Activated CD8-positive, alpha-beta T cell treated with anti-CD3 and anti-CD28 coated beads, Interleukin-2, amount 10 ng/mL, durations not matched to agents 7 days and 5 days (primary cell): ENCODE measurements around the gene CASZ1. TPM values are rescaled to one million over a fixed set of nuclear protein-coding genes. Genes with fewer than 3 reads are reported as not detected.
A peak's percentile ranks its signal among the peaks of the same experiment; 100 is the strongest.

Source experiments
- ATAC-seq: fragments of 150-1000 bp; cut with Tn5 transposase; one replicate; pipeline ENCODE4 v1.10.0; 2021; ENCODE audit warnings: moderate library complexity
- CTCF ChIA-PET: fragments of 350-600 bp; sonication (Branson Sonifier 250); formaldehyde crosslinking; loops from one replicate; lab custom pipeline; 2021; ENCODE audit warnings: antibody characterized with exemption; lab: Charles Lee
- POLR2A ChIA-PET: fragments of 350-600 bp; sonication (Branson Sonifier 250); formaldehyde crosslinking; loops from one replicate; lab custom pipeline; 2021; ENCODE audit warnings: antibody characterized with exemption; lab: Charles Lee
- DNase-seq: peaks from one replicate; pipeline ENCODE4 v3.0.0-alpha.2; 2020
- H3K27ac Mint-ChIP-seq: one replicate; pipeline ENCODE4 v1.8.0; 2021; ENCODE audit warnings: mild to moderate bottlenecking, mixed read lengths
- H3K27me3 Mint-ChIP-seq: one replicate; pipeline ENCODE4 v1.8.0; 2021; ENCODE audit warnings: low read depth, mixed read lengths
- H3K36me3 Mint-ChIP-seq: one replicate; pipeline ENCODE4 v1.8.0; 2021; ENCODE audit warnings: low read depth, mixed read lengths
- H3K4me1 Mint-ChIP-seq: one replicate; pipeline ENCODE4 v1.8.0; 2021; ENCODE audit warnings: low read depth, mixed read lengths
- H3K4me3 Mint-ChIP-seq: one replicate; pipeline ENCODE4 v1.8.0; 2021; ENCODE audit warnings: mild to moderate bottlenecking, mixed read lengths
- H3K9me3 Mint-ChIP-seq: one replicate; pipeline ENCODE4 v1.8.0; 2022; ENCODE audit warnings: mixed read lengths; ENCODE audit not compliant: insufficient read depth
- total RNA-seq, 2 experiments: library from RNA; stranded (reverse); gene quantifications; one replicate each; pipeline ENCODE4 v1.2.3, GENCODE V29; 2021

The CASZ1 gene
- total RNA-seq, 2 experiments from 2014 or later: 9.9 to 10.2 TPM

DNA sequence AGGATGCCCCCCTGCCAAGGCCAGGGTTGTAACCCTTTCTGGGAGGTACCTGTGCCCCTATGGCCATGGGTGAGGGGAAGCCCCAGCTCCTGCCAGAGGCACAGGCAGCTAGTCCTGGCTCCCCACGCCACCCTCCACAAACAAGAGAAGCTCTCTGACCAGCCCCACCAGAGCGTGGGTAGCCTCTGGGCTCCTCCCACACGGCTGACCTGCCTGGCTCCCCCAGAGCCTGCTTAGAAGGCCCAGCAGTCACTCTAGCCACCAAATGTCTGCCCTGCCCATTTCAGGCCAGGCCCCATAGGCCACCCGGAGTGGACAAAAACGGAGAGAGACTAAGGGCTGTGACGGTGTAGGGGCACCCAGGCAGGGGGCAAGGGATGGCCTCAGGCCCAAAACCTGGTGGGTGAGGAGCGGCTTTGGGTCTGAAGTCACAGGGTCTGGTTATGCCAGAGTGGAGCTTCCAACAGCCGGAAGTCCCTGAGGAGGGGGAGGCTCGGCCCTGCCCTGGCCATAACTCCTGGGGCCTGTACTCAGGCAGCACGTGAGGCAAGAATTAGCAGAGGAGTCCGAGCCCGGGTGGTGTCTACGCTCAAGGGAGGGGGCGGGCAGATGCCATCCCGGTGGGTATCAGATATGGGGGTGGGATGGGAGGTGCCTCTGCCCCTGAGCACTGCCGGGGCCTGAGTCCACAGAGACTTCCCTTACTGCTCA, 155.4 kb downstream of the CASZ1 start:
- peaks cover 2% of the 10 kb centered on the region for H3K27me3 Mint-ChIP-seq
- no peaks in the 10 kb centered on the region for H3K9me3 Mint-ChIP-seq
- DNase-seq (no peak), ATAC-seq (no peak)
- no peak overlapping the region for H3K27ac Mint-ChIP-seq
- ChIA-PET POLR2A (no interaction called here), CTCF (no interaction called here)
- peaks cover 2% of the 10 kb centered on the region for H3K4me1 Mint-ChIP-seq
- no peaks in the 10 kb centered on the region for H3K36me3 Mint-ChIP-seq
- H3K4me3 Mint-ChIP-seq: no peak overlapping the region

DNA sequence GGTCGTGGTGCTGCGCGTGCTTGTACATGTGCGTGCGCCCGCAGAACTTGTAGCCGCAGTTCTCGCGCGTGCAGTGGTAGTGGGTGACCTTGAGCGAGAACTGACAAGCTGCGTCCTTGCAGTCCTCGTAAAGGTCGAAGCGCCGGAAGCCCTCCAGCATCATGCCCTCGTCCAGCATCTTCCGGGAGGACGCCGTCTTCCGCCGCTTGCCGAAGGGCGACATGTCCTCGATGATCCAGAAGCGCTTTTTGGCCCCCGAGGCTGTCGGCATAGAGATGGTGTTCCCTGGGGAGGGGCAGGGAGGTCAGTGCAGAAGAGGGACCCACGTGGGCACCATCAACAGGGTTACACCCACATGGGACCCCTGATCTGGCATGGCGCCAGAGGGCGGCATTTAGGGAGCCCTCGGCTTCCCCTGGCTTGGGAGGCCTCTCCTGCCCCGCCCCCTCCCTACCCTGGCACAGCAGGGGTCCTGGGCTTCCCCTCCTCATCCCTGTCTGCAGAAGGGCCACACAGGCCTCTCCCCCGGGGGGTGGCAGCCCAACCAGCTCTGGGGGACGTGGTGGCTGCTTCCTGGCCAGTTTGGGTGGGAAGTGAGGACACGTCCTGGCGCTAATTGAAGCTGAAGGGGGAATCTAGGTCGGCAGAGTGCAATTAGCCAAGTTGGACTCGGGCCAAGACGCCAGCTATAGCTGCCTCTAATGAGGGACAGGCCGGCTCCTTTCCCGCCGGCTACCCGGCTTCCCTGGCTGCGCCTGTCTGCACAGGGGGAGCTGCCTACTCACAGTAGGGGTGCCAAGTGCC, 156.5 kb downstream of the CASZ1 start:
- Mint-ChIP-seq H3K9me3 (no peaks in the 10 kb centered on the region), H3K27me3 (peaks cover 2% of the 10 kb centered on the region), H3K4me1 (peaks cover 2% of the 10 kb centered on the region), H3K4me3 (no peak overlapping the region), H3K36me3 (no peaks in the 10 kb centered on the region), H3K27ac (no peak overlapping the region)
- POLR2A ChIA-PET: no interaction called here
- CTCF ChIA-PET: no interaction called here
- DNase-seq (no peak), ATAC-seq (no peak)

DNA sequence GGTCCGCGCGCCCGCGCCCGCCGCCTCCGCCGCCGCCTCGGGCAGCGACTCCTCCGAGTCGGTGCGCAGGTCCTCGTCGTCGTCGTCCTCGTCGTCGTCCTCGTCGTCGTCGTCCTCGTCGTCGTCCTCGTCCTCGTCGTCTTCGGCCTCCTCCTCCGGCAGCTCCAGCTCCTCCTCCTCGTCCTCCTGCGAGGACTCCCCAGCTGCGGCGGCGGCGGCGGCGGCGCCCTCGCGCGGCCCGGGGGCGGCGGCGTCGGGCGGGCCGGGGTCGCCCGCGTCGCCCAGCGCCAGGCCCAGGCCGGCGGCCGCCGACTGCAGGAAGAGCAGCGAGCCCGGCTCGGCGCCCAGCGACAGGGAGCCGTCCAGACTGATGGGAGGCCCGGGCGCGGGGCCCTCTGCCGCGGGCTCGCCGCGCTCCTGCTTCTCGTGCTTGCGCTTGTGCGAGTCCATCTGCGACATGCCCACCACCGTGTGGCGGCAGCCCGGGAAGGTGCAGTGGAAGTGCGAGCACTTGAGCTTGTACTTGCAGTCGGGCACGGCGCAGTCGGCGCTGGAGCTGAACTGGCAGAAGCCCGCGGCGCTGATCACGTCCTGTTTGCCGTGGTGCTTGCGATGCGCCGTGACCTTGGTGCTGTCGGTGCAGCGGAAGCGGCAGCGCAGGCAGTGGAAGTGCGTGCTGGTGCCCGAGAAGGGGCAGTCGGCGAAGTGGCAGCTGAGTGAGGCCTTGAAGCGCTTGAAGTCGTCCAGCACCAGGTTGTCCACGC, 157.3 kb downstream of the CASZ1 start:
- H3K4me3 Mint-ChIP-seq: no peak overlapping the region

DNA sequence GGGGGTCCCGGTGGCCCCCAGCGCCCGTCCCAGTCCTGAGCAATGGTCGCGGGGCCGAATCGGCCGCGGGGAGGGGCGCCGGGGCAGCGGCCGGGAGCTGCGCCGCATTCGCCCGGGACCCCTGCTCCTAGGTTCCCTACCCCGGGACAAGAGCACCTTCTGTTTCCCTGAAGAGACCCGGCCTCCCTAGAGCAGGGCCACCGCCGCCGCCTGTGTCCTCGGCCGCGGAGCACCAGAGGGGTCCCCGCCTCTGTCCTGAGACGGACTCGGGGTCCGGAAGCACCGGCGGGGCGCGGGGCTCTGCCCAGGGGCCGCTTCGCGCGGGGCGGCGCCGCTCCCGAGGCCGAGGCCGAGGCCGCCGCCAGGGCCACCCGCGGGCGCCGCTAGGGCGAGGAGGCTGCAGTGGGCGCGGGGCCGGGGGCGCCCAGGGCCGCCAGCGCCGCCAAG, 157.9 kb downstream of the CASZ1 start:
- POLR2A ChIA-PET: no interaction called here
- no peaks in the 10 kb centered on the region for H3K9me3 Mint-ChIP-seq
- peaks cover 2% of the 10 kb centered on the region for H3K27me3 Mint-ChIP-seq
- no peaks in the 10 kb centered on the region for H3K36me3 Mint-ChIP-seq
- CTCF ChIA-PET: interaction anchor here (1.0 kb wide), 1 partner anchor 131 kb away, joined by 3 read pairs; no protein-coding TSS in a partner anchor
- DNase-seq: no peak
- peak; percentile 14 for ATAC-seq
- peaks cover 2% of the 10 kb centered on the region for H3K4me1 Mint-ChIP-seq
- no peak overlapping the region for H3K4me3 Mint-ChIP-seq
- no peak overlapping the region for H3K27ac Mint-ChIP-seq

More for the DNA sequence above, 157.3 kb downstream of the CASZ1 start:
- Mint-ChIP-seq H3K27me3 (peaks cover 2% of the 10 kb centered on the region), H3K27ac (no peak overlapping the region), H3K9me3 (no peaks in the 10 kb centered on the region), H3K36me3 (no peaks in the 10 kb centered on the region), H3K4me1 (peaks cover 2% of the 10 kb centered on the region)
- CTCF ChIA-PET: no interaction called here
- POLR2A ChIA-PET: no interaction called here
- ATAC-seq (no peak), DNase-seq (no peak)

DNA sequence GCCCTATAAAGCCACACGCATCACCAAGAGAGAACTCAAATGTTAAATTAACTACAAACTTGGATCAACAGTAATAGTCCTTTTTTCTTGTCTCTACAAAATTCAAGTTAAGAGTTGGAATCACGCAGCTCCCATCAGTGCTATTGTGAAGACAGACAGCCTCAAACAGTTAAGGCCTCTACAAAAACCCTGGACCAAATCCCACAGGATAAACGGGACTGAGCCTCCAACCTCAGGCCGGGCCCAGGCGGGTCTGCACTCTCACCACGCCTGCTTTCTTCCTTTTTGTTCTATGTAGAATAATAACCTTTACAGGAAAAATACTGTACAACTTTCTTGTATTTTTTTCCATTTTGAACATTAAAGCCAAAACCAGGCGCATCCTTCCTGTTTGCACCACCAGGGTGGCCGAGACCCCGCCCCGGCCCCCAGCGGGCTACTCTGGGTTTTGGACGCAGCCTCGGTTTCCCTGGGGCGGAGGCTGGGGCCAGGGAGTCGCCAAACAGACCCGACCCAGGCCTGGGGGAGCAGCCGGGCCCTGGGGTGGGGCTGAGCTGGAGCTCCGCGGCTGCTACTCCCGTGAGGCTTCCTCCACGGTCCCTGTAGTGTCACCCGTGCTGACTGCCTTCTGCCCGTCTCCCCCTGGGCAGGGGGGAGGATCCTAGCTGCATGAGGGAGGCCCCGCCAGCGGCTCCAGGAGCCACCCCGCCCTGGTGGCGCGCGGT, 158.4 kb downstream of the CASZ1 start:
- peaks cover 2% of the 10 kb centered on the region for H3K27me3 Mint-ChIP-seq
- no peak overlapping the region for H3K27ac Mint-ChIP-seq
- ChIA-PET POLR2A (no interaction called here), CTCF (interaction anchor here (1.0 to 1.1 kb wide), 2 partner anchors 130 to 143 kb away, joined by 3 read pairs; no protein-coding TSS in a partner anchor)
- no peaks in the 10 kb centered on the region for H3K36me3 Mint-ChIP-seq
- H3K9me3 Mint-ChIP-seq: no peaks in the 10 kb centered on the region
- DNase-seq (no peak), ATAC-seq (peak; percentile 31)
- H3K4me1 Mint-ChIP-seq: peaks cover 2% of the 10 kb centered on the region
- H3K4me3 Mint-ChIP-seq: no peak overlapping the region

DNA sequence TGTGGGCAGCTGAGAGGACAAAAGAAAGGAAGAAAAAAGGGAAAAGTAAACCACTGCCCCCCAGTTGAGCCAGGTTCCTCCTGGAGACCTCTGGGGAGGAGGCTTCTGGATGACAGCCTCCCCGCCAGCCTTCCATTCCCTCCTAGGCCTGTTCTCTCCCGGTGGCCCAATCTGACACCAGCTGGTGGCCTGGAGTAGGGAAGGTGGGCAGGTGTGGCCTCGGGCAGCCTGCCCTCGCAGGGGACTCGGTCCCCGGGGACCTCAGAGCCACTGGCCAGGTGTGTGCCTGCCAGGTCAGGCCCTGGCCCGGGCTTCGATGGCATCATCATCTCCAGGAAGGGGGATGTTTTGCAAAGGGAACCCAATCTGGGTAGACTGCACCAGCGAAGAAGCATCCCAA, 159.0 kb downstream of the CASZ1 start:
- DNase-seq: no peak
- no peaks in the 10 kb centered on the region for H3K36me3 Mint-ChIP-seq
- CTCF ChIA-PET: interaction anchor here (0.7 to 1.1 kb wide), 2 partner anchors 142 to 143 kb away, joined by 3 read pairs; no protein-coding TSS in a partner anchor
- ATAC-seq: no peak
- H3K27ac Mint-ChIP-seq: no peak overlapping the region
- POLR2A ChIA-PET: no interaction called here
- H3K9me3 Mint-ChIP-seq: no peaks in the 10 kb centered on the region
- H3K4me1 Mint-ChIP-seq: peaks cover 2% of the 10 kb centered on the region
- H3K27me3 Mint-ChIP-seq: peaks cover 2% of the 10 kb centered on the region
- no peak overlapping the region for H3K4me3 Mint-ChIP-seq

DNA sequence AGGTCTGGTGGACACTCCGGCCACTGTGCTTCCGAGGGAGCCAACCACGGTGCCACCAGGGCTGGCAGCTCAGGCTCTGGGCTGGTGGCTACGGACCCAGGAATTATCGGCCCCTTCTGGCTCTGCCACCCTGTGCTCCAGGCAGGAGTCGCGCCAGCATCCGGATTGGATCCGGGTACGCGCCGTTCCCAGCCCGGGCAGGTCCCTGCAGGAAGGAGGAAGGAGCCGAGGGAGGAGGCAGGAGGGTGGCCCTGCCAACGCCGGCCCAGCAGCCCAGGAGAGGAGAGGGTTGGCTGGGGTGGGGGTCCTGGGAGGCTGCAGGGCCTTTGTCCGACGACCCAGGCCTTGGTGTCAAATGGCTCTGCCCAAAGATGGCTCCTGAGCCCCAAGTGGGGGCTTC, 160.5 kb downstream of the CASZ1 start:
- no peak for ATAC-seq
- CTCF ChIA-PET: no interaction called here
- H3K4me3 Mint-ChIP-seq: no peak overlapping the region

DNA sequence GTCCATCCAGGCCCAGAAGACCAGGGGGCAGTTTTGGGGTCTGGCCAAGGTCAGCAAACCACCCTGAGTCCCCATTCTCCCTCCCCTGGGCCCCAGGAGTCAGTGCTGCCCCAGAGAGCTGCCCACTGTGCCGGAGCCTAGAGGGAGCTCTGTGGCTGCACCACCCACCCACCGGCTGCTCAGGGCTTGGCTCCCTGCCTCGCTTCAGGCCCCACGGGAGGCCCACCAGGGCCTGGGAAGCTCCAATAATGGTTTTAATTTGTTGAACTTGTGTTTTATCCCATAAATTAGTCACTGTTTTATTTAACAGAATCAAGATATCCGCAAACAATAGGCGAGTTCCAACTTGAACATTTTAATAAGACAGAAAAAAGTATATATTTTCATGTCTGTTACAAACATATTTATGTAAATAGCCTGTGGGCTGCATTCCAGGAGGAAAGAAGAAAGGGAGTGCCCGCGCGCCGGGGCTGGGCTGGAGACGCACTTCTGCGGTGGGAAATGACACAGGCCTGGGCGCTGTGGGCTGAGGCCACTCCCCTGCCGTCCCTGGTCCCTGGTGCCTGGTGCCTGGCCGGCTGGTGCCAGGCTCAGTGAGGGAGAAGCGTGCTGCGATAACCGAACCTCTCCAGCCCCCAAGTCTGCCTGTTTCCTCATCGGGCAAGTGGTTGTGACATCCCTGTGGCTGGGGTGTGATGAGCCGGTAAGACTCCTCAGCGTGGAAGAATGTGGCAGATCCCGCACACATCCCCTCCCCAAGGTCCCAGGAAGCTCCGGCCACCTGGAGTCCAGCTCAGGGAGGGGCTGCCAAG, 161.2 kb downstream of the CASZ1 start:
- ATAC-seq (no peak), DNase-seq (no peak)
- H3K4me1 Mint-ChIP-seq: peaks cover 2% of the 10 kb centered on the region
- CTCF ChIA-PET: interaction anchor here (1.1 kb wide), 1 partner anchor 128 kb away, joined by 3 read pairs; no protein-coding TSS in a partner anchor
- no peaks in the 10 kb centered on the region for H3K9me3 Mint-ChIP-seq
- peaks cover 2% of the 10 kb centered on the region for H3K27me3 Mint-ChIP-seq
- H3K36me3 Mint-ChIP-seq: no peaks in the 10 kb centered on the region
- POLR2A ChIA-PET: no interaction called here
- no peak overlapping the region for H3K4me3 Mint-ChIP-seq
- no peak overlapping the region for H3K27ac Mint-ChIP-seq

More for the DNA sequence above, 160.5 kb downstream of the CASZ1 start:
- Mint-ChIP-seq H3K27me3 (peaks cover 2% of the 10 kb centered on the region), H3K4me1 (peaks cover 2% of the 10 kb centered on the region), H3K36me3 (no peaks in the 10 kb centered on the region), H3K9me3 (no peaks in the 10 kb centered on the region), H3K27ac (no peak overlapping the region)
- DNase-seq: no peak
- POLR2A ChIA-PET: no interaction called here

DNA sequence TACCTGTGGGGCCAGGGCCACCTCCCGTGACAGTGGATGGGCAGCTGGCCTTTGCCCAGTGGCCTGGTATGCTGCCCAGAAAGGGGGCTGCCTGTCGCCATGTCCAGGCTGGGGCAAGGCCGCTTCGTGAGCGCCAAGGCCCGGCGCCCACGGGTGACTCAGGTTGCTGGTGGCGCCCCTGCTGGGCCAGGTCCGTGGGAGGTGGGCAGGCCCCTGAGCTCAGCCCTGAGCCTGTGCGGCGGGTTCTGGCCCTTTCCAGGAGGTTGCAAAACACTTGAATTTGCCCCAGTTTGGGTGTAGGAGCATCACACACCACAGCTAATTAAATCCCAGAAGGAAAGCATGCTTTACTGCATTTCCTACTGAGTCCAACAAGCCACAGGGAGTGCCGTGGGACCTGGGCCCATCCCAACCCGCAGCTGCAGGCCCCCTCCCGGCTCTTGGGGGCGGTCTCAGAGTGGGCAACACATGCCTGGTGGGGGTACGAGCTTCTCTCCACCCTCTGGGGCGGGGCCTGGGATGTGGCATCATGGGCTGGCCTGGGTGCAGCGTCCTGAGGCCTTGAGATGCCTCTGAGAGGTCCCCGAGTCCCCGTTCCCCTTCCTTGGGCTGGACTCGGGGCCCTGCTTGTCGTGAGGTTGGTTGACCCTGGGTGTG, 161.9 kb downstream of the CASZ1 start:
- H3K36me3 Mint-ChIP-seq: no peaks in the 10 kb centered on the region

DNA sequence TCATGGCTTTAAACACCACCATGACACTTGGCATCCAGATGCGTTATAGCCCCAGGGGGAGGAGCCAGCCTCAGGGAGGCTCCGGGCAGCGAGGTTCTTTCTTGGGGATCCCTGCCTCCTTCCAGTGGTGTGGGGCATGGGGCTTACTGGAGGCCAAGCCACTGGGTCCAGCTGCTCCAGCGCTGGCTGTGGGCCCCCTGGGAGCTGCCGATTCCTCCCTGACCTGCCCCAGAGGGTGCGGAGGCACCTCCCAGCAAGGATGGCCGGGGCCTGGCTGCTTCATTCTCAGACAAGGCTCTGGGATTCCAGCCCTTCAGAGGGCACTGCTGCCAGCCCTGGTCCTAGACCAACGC, 162.4 kb downstream of the CASZ1 start:
- Mint-ChIP-seq H3K4me1 (peaks cover 2% of the 10 kb centered on the region), H3K4me3 (no peak overlapping the region), H3K27me3 (peaks cover 2% of the 10 kb centered on the region), H3K36me3 (no peaks in the 10 kb centered on the region), H3K27ac (no peak overlapping the region), H3K9me3 (no peaks in the 10 kb centered on the region)
- ChIA-PET POLR2A (no interaction called here), CTCF (interaction anchor here (1.1 kb wide), 1 partner anchor 127 kb away, joined by 3 read pairs; no protein-coding TSS in a partner anchor)
- no peak for ATAC-seq
- no peak for DNase-seq

More for the DNA sequence above, 161.9 kb downstream of the CASZ1 start:
- ChIA-PET CTCF (interaction anchor here (1.1 kb wide), 1 partner anchor 127 kb away, joined by 3 read pairs; no protein-coding TSS in a partner anchor), POLR2A (no interaction called here)
- ATAC-seq (no peak), DNase-seq (no peak)
- Mint-ChIP-seq H3K27me3 (peaks cover 2% of the 10 kb centered on the region), H3K4me1 (peaks cover 2% of the 10 kb centered on the region), H3K4me3 (no peak overlapping the region), H3K27ac (no peak overlapping the region), H3K9me3 (no peaks in the 10 kb centered on the region)
